ENCODE data around the gene KCNK5.

DNA sequence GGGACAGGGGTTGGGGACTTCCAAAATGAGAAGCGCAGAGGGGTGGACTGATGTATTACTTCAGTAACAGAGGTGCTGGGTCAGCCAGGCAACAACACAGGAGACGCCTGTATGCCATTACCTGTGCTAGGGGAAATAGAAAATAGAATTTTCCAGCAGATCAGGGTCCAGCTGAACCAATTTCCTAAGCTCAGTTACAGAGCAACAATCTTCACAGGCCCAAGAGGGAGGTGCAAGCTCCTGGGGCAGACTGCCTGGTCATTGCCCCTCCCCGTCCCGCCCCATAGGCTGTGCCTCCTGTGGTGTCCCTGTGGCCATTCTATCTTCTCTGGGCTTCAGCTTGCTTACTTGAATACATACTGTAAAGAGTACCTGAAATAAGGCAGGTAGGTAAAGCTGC, 3.7 kb downstream of the KCNK5 start:
- TF ChIP-seq, protein P1, sequence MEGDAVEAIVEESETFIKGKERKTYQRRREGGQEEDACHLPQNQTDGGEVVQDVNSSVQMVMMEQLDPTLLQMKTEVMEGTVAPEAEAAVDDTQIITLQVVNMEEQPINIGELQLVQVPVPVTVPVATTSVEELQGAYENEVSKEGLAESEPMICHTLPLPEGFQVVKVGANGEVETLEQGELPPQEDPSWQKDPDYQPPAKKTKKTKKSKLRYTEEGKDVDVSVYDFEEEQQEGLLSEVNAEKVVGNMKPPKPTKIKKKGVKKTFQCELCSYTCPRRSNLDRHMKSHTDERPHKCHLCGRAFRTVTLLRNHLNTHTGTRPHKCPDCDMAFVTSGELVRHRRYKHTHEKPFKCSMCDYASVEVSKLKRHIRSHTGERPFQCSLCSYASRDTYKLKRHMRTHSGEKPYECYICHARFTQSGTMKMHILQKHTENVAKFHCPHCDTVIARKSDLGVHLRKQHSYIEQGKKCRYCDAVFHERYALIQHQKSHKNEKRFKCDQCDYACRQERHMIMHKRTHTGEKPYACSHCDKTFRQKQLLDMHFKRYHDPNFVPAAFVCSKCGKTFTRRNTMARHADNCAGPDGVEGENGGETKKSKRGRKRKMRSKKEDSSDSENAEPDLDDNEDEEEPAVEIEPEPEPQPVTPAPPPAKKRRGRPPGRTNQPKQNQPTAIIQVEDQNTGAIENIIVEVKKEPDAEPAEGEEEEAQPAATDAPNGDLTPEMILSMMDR (IDR thresholded peaks at IDR 0.05; ENCODE audit: borderline replicate concordance, extremely low read depth, low read length, poor library complexity, severe bottlenecking): no peak
- TF ChIP-seq EZH2 (IDR thresholded peaks at IDR 0.05; ENCODE audit: borderline replicate concordance, low read depth, low read length, severe bottlenecking): no peak
